ENCODE results near the gene C16orf96.

C16orf96 gene

GRCh38 chr16:4612977-4613635 lies 57.0 kb downstream of the C16orf96 start:
- H3K27ac ChIP-seq, result peak overlapping the region in 15 of 21 experiments; percentile 15 to 98 (median 92)

GRCh38 chr16:4613636-4614570 lies 57.8 kb downstream of the C16orf96 start:
- H3K27ac ChIP-seq, result peak overlapping the region; percentile 41 to 98 (median 90)

More at GRCh38 chr16:4612977-4613635, 57.0 kb downstream of the C16orf96 start:
- H3K4me3 ChIP-seq, result peak overlapping the region; percentile 81 to 98 (median 89)

GRCh38 chr16:4614571-4615383 lies 58.6 kb downstream of the C16orf96 start, which contains the start of gene UBALD1:
Gene UBALD1 (minus strand): TSS chr16:4614888. CDS start chr16:4614797, 91 bp downstream.
- H3K27ac ChIP-seq, result peak within 1 kb of the TSS; percentile 41 to 98 (median 90)
- peak within 1 kb of the TSS; percentile 81 to 98 (median 89) for H3K4me3 ChIP-seq

More at GRCh38 chr16:4613636-4614570, 57.8 kb downstream of the C16orf96 start:
- H3K4me3 ChIP-seq, result peak overlapping the region; percentile 81 to 98 (median 89)

GRCh38 chr16:4615384-4616046 lies 59.4 kb downstream of the C16orf96 start:
- H3K27ac ChIP-seq, result peak overlapping the region in 20 of 21 experiments; percentile 72 to 98 (median 90)
- H3K4me3 ChIP-seq, result peak overlapping the region; percentile 81 to 98 (median 89)

GRCh38 chr16:4616047-4616811 lies 60.1 kb downstream of the C16orf96 start:
- Histone ChIP-seq H3K4me3 (peak overlapping the region; percentile 51 to 98 (median 89)), H3K27ac (peak overlapping the region; percentile 42 to 98 (median 95))

- no peak overlapping the region for H3K4me3 ChIP-seq
- H3K27ac ChIP-seq, result peak overlapping the region in 3 of 21 experiments; percentile 1 to 97 (median 5)
These were observed 61.7 kb downstream of the C16orf96 start for GRCh38 chr16:4617880-4618279.

- peak overlapping the region in 2 of 21 experiments; percentile 1 to 8 for H3K27ac ChIP-seq
- no peak overlapping the region for H3K4me3 ChIP-seq
These were observed 62.7 kb downstream of the C16orf96 start for GRCh38 chr16:4618645-4619418.

GRCh38 chr16:4623593-4623992 lies 67.5 kb downstream of the C16orf96 start:
- Histone ChIP-seq H3K27ac (peak overlapping the region in 4 of 21 experiments; percentile 91 to 98 (median 96)), H3K4me3 (peak overlapping the region in 1 of 7 experiments; percentile 96)

- Histone ChIP-seq H3K27ac (peak within 1 kb of the TSS; percentile 78 to 100 (median 96)), H3K4me3 (peak within 1 kb of the TSS; percentile 89 to 100 (median 96))
These were observed 68.1 kb downstream of the C16orf96 start, which contains the start of gene MGRN1 for GRCh38 chr16:4624015-4624826. Gene MGRN1 (plus strand): TSS chr16:4624826. CDS start chr16:4624961, 135 bp downstream.

GRCh38 chr16:4624827-4625559 lies 68.9 kb downstream of the C16orf96 start:
- peak overlapping the region; percentile 77 to 100 (median 96) for H3K27ac ChIP-seq
- H3K4me3 ChIP-seq, result peak overlapping the region; percentile 89 to 100 (median 96)

GRCh38 chr16:4625560-4626159 lies 69.5 kb downstream of the C16orf96 start:
- peak overlapping the region in 20 of 21 experiments; percentile 81 to 100 (median 96) for H3K27ac ChIP-seq
- peak overlapping the region; percentile 89 to 100 (median 96) for H3K4me3 ChIP-seq

GRCh38 chr16:4626396-4626795 lies 70.3 kb downstream of the C16orf96 start:
- peak overlapping the region in 14 of 21 experiments; percentile 91 to 100 (median 96) for H3K27ac ChIP-seq
- H3K4me3 ChIP-seq, result peak overlapping the region in 3 of 7 experiments; percentile 93 to 96 (median 96)

GRCh38 chr16:4628283-4628682 lies 72.1 kb downstream of the C16orf96 start:
- Histone ChIP-seq H3K4me3 (no peak overlapping the region), H3K27ac (no peak overlapping the region)

- Histone ChIP-seq H3K27ac (no peak overlapping the region), H3K4me3 (no peak overlapping the region)
These were observed 75.3 kb downstream of the C16orf96 start for GRCh38 chr16:4631444-4631843.

All from skin epidermis (tissue), 12 donors.